Fibroblast of villous mesenchyme (primary cell): ENCODE results near the gene KNOP1. TPM values are rescaled to one million over a fixed set of nuclear protein-coding genes. Genes with fewer than 3 reads are reported as not detected.
"Not testable (repeated sequence)": the region's sequence is repeated elsewhere in the genome, so short reads cannot be mapped to it uniquely, and the experiment has no call there.

Experiments
- DNase-seq: peaks from one replicate; pipeline ENCODE4 v3.0.0-alpha.2; 2010; ENCODE audit warnings: low read depth
- H3K4me3 ChIP-seq: 2 replicates; pipeline ENCODE4 v1.5.1; 2011; ENCODE audit warnings: low read depth, mild to moderate bottlenecking, low read length
- CTCF ChIP-seq: IDR thresholded peaks from 2 replicates; pipeline ENCODE4 v1.5.1; 2012; ENCODE audit warnings: low read depth, mild to moderate bottlenecking, low read length; ENCODE audit not compliant: insufficient read depth
- total RNA-seq: library from RNA; depleted of rRNA; stranded (reverse); fragments of >200 nt; gene quantifications from 2 replicates; pipeline ENCODE4 v1.2.3, GENCODE V29; 2012

KNOP1 gene
- total RNA-seq, 1 donor, result 17.3 TPM

- DNase-seq, result no peak
- no peak overlapping the region for H3K4me3 ChIP-seq
- TF ChIP-seq CTCF, result no peak
Observed at GRCh38 chr16:19674485-19674884, 43.5 kb downstream of the KNOP1 start.

- no peak overlapping the region for H3K4me3 ChIP-seq
- no peak for TF ChIP-seq CTCF
- DNase-seq, result no peak
Observed at GRCh38 chr16:19672378-19672777, 45.6 kb downstream of the KNOP1 start.

GRCh38 chr16:19666477-19666876 is 51.5 kb downstream of the KNOP1 start:
- DNase-seq, result no peak

GRCh38 chr16:19665313-19665712 is 52.7 kb downstream of the KNOP1 start:
- DNase-seq, H3K4me3 ChIP-seq: not testable (repeated sequence)

More at GRCh38 chr16:19666477-19666876, 51.5 kb downstream of the KNOP1 start:
- TF ChIP-seq CTCF, result no peak
- no peak overlapping the region for H3K4me3 ChIP-seq

GRCh38 chr16:19664166-19664565 is 53.9 kb downstream of the KNOP1 start:
- no peak overlapping the region for H3K4me3 ChIP-seq
- no peak for DNase-seq
- no peak for TF ChIP-seq CTCF

- DNase-seq, result no peak
- H3K4me3 ChIP-seq, result no peak overlapping the region
- TF ChIP-seq CTCF, result no peak
Observed at GRCh38 chr16:19662351-19662750, 55.7 kb downstream of the KNOP1 start.

GRCh38 chr16:19660432-19660831 is 57.6 kb downstream of the KNOP1 start:
- no peak for DNase-seq
- no peak for TF ChIP-seq CTCF
- no peak overlapping the region for H3K4me3 ChIP-seq
